ENCODE data around the gene C6orf89.

The C6orf89 gene

GRCh38 chr6:36967757-36968156, 82.0 kb downstream of the C6orf89 start:
- Histone ChIP-seq H3K9me3 (ENCODE audit: low read length) (no peaks in the 10 kb centered on the region), H3K27me3 (ENCODE audit: control insufficient read depth in 1 of 2, insufficient read depth in 2 of 2, low read length in 2 of 2) (no peaks in the 10 kb centered on the region), H3K9ac (ENCODE audit: low read length) (no peak overlapping the region), H3K4me1 (ENCODE audit: insufficient read depth, low read length) (peaks cover 5% of the 10 kb centered on the region), H3K4me3 (ENCODE audit: low read depth in 1 of 2, low read length in 2 of 2) (no peak overlapping the region), H3K36me3 (ENCODE audit: insufficient read depth, low read length) (peaks cover 58% of the 10 kb centered on the region), H3K27ac (ENCODE audit: low read depth, low read length) (no peak overlapping the region)

GRCh38 chr6:36968266-36968977, 82.7 kb downstream of the C6orf89 start:
- H3K4me3 ChIP-seq (ENCODE audit: low read depth in 1 of 2, low read length in 2 of 2), result no peak overlapping the region
- H3K9ac ChIP-seq (ENCODE audit: low read length), result no peak overlapping the region
- no peaks in the 10 kb centered on the region for H3K27me3 ChIP-seq (ENCODE audit: control insufficient read depth in 1 of 2, insufficient read depth in 2 of 2, low read length in 2 of 2)
- peaks cover 5% of the 10 kb centered on the region for H3K4me1 ChIP-seq (ENCODE audit: insufficient read depth, low read length)
- H3K9me3 ChIP-seq (ENCODE audit: low read length), result no peaks in the 10 kb centered on the region
- H3K27ac ChIP-seq (ENCODE audit: low read depth, low read length), result no peak overlapping the region
- H3K36me3 ChIP-seq (ENCODE audit: insufficient read depth, low read length), result peaks cover 64% of the 10 kb centered on the region

GRCh38 chr6:36969240-36969691, 83.5 kb downstream of the C6orf89 start:
- Histone ChIP-seq H3K27ac (ENCODE audit: low read depth, low read length) (no peak overlapping the region), H3K9ac (ENCODE audit: low read length) (no peak overlapping the region), H3K9me3 (ENCODE audit: low read length) (no peaks in the 10 kb centered on the region), H3K4me3 (ENCODE audit: low read depth in 1 of 2, low read length in 2 of 2) (no peak overlapping the region), H3K4me1 (ENCODE audit: insufficient read depth, low read length) (peaks cover under 1% of the 10 kb centered on the region), H3K27me3 (ENCODE audit: control insufficient read depth in 1 of 2, insufficient read depth in 2 of 2, low read length in 2 of 2) (no peaks in the 10 kb centered on the region), H3K36me3 (ENCODE audit: insufficient read depth, low read length) (peaks cover 72% of the 10 kb centered on the region)

DNA sequence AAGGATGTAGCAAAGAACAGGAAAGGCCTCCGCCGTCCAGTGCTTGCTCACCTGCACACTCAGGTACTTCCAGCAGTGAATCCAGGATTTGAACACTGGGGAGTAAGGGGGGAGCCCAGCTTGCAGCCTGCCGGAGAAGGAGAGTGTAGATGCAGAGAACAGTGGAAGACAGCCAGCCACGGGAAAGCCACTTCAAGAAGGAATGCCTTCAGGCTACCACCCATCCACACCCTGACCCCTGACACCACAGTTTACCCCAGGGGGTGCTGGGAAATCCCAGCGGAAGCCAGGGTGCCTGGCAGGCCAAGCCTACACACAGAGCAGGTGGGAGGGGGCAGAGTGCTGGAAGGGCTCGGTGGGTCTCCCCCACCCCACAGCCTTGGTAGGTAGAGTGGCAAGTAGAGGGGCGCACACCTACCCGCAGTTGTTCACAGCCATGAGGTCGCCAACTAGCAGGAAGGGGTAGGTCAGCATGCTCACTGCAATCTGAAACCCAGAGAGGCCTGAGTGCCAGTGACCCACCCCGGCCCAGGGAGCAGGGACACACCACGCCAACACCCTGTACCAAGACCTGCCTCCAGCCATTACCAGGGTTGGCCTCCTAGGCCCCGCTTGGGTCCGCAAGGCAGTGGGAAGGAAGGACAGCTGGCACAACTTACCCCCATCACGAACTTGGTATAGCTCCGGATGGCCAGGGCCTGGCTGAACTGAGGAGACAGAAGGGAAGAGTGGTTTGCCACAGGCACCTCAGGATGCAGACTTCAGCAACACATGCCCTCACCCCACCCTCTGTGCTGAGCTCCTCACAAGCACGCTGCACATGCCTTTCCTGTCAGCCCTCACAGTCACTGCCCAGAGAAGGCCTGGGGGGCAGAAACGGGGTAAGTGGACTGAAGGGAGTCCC, 84.5 kb downstream of the C6orf89 start:
- H3K27ac ChIP-seq (ENCODE audit: low read depth, low read length), result no peak overlapping the region
- no peaks in the 10 kb centered on the region for H3K4me1 ChIP-seq (ENCODE audit: insufficient read depth, low read length)
- no peak overlapping the region for H3K4me3 ChIP-seq (ENCODE audit: low read depth in 1 of 2, low read length in 2 of 2)
- H3K9ac ChIP-seq (ENCODE audit: low read length), result no peak overlapping the region
- no peaks in the 10 kb centered on the region for H3K9me3 ChIP-seq (ENCODE audit: low read length)
- H3K36me3 ChIP-seq (ENCODE audit: insufficient read depth, low read length), result peaks cover 82% of the 10 kb centered on the region
- H3K27me3 ChIP-seq (ENCODE audit: control insufficient read depth in 1 of 2, insufficient read depth in 2 of 2, low read length in 2 of 2), result no peaks in the 10 kb centered on the region

DNA sequence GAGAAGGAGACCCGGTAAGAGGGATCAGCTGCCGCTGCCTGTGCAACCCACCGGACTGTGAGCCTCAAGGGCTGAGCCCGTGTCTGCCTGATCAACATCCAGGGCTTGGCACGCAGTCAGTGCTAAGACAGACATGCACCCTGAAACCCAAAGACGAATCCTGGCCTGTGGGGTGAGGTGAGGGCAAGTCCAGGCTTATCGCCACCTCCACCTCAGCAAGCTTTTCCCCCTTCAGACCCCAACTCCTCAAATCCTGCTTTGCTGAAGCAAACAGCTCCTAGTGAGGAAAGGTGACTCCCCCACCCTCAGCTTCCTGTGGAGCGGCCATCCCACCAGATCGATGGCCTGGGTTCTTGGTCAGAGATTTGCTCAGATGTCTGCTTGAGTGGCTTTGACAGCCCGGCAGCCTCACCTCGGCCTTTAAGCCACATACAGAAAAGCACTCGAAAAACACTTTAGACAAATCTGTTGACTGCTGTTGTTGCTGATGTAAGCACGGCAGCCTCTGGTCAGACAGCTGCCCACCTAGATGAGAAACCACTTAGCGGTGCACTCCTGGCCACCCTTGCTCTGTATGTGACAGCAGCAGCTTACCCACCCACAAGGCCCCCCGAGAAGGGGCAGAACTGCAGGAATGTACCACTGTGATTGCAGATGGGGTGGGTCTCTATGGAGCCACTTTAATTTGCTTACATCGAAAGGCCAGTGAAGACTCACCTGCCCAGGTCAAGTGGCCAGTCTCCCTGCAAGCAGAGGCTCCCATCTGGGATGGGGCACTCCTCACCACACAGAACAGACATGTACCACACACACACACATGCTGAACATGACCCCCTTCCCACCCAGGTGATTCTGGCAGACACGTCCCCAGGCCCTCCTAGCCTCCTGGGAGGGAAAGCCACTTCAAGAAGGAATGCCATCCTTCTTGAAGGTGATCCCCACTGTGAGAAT, 85.4 kb downstream of the C6orf89 start:
- no peaks in the 10 kb centered on the region for H3K9me3 ChIP-seq (ENCODE audit: low read length)
- no peaks in the 10 kb centered on the region for H3K27me3 ChIP-seq (ENCODE audit: control insufficient read depth in 1 of 2, insufficient read depth in 2 of 2, low read length in 2 of 2)
- peaks cover 91% of the 10 kb centered on the region for H3K36me3 ChIP-seq (ENCODE audit: insufficient read depth, low read length)
- no peaks in the 10 kb centered on the region for H3K4me1 ChIP-seq (ENCODE audit: insufficient read depth, low read length)
- no peak overlapping the region for H3K27ac ChIP-seq (ENCODE audit: low read depth, low read length)
- no peak overlapping the region for H3K9ac ChIP-seq (ENCODE audit: low read length)
- H3K4me3 ChIP-seq (ENCODE audit: low read depth in 1 of 2, low read length in 2 of 2), result no peak overlapping the region

DNA sequence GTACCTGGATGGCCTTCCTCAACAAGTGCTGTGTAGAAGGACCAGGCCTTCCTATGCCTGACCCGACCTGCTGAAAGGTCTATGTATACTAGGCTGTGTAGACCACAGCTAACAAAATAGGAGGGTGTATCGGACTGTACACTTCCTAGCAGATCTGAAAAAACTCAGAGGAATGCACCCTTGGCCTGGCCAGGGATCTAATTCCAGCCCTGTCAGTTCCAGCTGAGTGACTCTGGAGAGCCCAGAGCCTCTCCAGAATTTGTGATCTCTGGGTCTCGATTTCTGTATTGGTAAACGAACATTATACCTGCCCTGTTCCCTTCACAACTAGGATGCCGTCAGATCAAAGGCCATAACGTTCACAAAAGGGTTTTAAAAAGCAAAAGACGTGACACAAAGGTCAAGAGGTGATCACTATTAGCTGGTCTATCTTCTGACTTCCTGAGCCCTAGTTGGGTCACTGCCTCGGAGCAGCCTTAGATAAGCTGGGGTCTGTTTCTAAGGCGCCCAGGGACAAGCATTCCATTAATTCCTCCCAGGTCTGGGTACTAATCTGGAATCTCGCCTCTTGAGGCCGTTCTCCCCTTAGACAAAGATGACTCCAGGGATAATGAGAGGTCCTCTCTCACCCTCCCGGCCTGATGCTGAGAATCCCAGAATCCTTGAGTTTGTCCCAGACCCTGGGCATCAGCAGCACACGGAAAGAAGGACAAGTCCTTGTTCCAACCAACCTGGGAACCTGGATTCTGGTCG, 86.3 kb downstream of the C6orf89 start:
- H3K27ac ChIP-seq (ENCODE audit: low read depth, low read length), result no peak overlapping the region
- H3K9me3 ChIP-seq (ENCODE audit: low read length), result no peaks in the 10 kb centered on the region
- H3K9ac ChIP-seq (ENCODE audit: low read length), result no peak overlapping the region
- no peaks in the 10 kb centered on the region for H3K27me3 ChIP-seq (ENCODE audit: control insufficient read depth in 1 of 2, insufficient read depth in 2 of 2, low read length in 2 of 2)
- H3K36me3 ChIP-seq (ENCODE audit: insufficient read depth, low read length), result peaks cover 99% of the 10 kb centered on the region
- no peak overlapping the region for H3K4me3 ChIP-seq (ENCODE audit: low read depth in 1 of 2, low read length in 2 of 2)
- H3K4me1 ChIP-seq (ENCODE audit: insufficient read depth, low read length), result no peaks in the 10 kb centered on the region

DNA sequence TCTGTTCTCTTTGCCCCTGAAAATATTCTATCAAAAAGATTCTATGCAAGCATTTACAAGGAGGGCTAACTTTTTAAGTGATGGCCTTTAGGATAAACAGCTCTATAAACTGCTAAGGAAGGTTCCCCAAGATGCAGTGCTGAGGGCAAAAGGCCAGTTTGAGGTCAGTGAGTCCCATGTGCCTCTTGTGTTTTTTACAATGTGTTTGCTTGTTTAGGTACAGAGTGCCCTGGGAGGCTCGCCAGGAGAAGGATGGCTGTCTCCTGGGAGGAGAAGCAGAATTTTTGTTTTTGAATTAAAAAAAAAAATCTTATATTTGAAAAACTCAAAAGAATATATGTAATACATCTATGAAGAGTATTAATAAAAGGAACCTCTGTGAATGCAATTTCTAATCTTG, 87.4 kb downstream of the C6orf89 start:
- H3K9me3 ChIP-seq (ENCODE audit: low read length), result no peaks in the 10 kb centered on the region
- no peak overlapping the region for H3K27ac ChIP-seq (ENCODE audit: low read depth, low read length)
- no peak overlapping the region for H3K9ac ChIP-seq (ENCODE audit: low read length)
- H3K27me3 ChIP-seq (ENCODE audit: control insufficient read depth in 1 of 2, insufficient read depth in 2 of 2, low read length in 2 of 2), result no peaks in the 10 kb centered on the region
- H3K4me3 ChIP-seq (ENCODE audit: low read depth in 1 of 2, low read length in 2 of 2), result no peak overlapping the region
- no peaks in the 10 kb centered on the region for H3K4me1 ChIP-seq (ENCODE audit: insufficient read depth, low read length)
- H3K36me3 ChIP-seq (ENCODE audit: insufficient read depth, low read length), result peaks cover 99% of the 10 kb centered on the region

DNA sequence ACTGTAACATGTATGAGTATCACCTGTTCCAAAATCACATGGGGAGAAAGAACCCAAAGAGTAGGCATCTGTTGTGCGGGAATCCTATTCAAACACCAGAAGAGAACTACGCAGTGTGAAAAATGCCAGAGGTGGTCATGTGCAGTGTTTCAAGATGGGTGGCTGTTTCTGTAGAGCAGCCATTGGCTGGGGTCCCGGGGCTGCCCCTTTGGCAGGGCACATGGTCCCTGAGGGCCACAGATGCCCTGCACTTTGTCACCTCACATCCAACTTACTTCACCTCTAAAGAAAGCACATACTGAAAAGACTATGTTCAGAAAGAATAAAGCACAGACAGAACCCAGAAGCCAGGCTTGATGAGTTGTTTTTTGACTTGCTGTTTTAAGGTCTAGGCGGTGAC, 87.9 kb downstream of the C6orf89 start:
- H3K4me1 ChIP-seq (ENCODE audit: insufficient read depth, low read length), result no peaks in the 10 kb centered on the region
- H3K9ac ChIP-seq (ENCODE audit: low read length), result no peak overlapping the region
- H3K27ac ChIP-seq (ENCODE audit: low read depth, low read length), result no peak overlapping the region
- H3K9me3 ChIP-seq (ENCODE audit: low read length), result no peaks in the 10 kb centered on the region
- peaks cover 98% of the 10 kb centered on the region for H3K36me3 ChIP-seq (ENCODE audit: insufficient read depth, low read length)
- H3K4me3 ChIP-seq (ENCODE audit: low read depth in 1 of 2, low read length in 2 of 2), result no peak overlapping the region
- H3K27me3 ChIP-seq (ENCODE audit: control insufficient read depth in 1 of 2, insufficient read depth in 2 of 2, low read length in 2 of 2), result no peaks in the 10 kb centered on the region

DNA sequence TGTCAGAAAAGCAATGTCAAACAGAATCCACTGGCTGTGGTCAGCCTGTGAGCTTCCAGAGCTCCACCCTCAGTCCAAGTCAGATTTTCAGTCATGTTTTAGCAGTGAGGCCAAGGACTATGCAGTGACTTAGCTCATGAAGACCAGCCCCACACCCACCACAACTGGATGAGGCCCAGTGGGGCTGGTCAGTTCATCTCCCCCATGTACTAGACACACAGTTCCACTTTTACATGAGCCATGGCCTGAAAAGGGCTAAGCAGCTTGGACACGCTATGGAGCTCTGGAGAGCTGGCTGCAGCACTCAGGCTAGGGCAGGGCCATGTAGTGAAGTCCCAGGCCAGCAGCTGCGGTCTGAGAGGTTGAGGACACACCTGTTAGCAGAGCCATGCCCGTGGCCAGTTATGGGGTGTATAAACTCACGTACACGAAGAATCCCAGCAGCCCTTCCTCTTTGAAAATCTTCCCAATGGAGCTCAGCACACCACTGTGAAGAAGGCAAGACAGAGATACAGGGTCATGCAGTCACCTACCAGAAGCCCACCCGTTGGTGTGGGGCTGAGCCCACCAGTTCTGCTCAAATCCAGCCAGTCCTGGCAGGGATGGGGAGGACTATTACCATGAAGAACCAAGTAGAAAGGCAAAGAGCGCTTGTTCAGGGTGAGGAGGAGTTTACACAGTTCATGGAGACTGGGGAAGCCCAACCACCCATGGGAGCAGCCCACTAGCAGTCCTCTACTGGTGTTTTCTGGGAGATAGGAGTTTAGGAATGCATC, 89.7 kb downstream of the C6orf89 start:
- Histone ChIP-seq H3K9ac (ENCODE audit: low read length) (no peak overlapping the region), H3K9me3 (ENCODE audit: low read length) (no peaks in the 10 kb centered on the region), H3K27me3 (ENCODE audit: control insufficient read depth in 1 of 2, insufficient read depth in 2 of 2, low read length in 2 of 2) (no peaks in the 10 kb centered on the region), H3K4me1 (ENCODE audit: insufficient read depth, low read length) (peaks cover 16% of the 10 kb centered on the region), H3K36me3 (ENCODE audit: insufficient read depth, low read length) (peaks cover 82% of the 10 kb centered on the region), H3K4me3 (ENCODE audit: low read depth in 1 of 2, low read length in 2 of 2) (no peak overlapping the region), H3K27ac (ENCODE audit: low read depth, low read length) (no peak overlapping the region)

DNA sequence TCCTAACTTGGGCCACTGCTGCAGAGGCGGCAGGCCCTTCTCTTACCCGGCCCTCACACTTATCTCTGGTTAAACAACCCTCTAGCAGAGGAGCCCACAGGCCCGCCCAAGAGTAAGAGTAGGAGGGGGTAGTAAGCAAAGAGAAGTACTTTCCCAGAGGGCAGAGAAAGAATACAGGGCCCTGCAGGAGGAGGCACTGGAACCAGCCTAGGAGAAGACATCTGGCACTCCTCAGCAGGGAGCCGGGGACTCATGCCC, 90.2 kb downstream of the C6orf89 start:
- Histone ChIP-seq H3K9me3 (ENCODE audit: low read length) (no peaks in the 10 kb centered on the region), H3K4me1 (ENCODE audit: insufficient read depth, low read length) (peaks cover 21% of the 10 kb centered on the region), H3K36me3 (ENCODE audit: insufficient read depth, low read length) (peaks cover 82% of the 10 kb centered on the region), H3K27me3 (ENCODE audit: control insufficient read depth in 1 of 2, insufficient read depth in 2 of 2, low read length in 2 of 2) (no peaks in the 10 kb centered on the region), H3K27ac (ENCODE audit: low read depth, low read length) (no peak overlapping the region), H3K9ac (ENCODE audit: low read length) (no peak overlapping the region), H3K4me3 (ENCODE audit: low read depth in 1 of 2, low read length in 2 of 2) (no peak overlapping the region)

Data from muscle layer of colon (tissue), 2 donors.